Immature natural killer cell (primary cell): ENCODE results near the gene TUSC7. TPM values are rescaled to one million over a fixed set of nuclear protein-coding genes. Genes with fewer than 3 reads are reported as not detected.

Experiments
- DNase-seq, 3 donors: peaks; one replicate each; pipeline ENCODE4 v3.0.0; 2022; ENCODE audit warnings: mixed read lengths in 1 of 3
- H3K27ac Mint-ChIP-seq, 6 donors: one replicate each; pipeline ENCODE4 v1.8.0; 2020; ENCODE audit warnings: mixed read lengths in 6 of 6, mild to moderate bottlenecking in 5 of 6, inconsistent platforms in 4 of 6, moderate library complexity in 3 of 6
- H3K27me3 Mint-ChIP-seq, 3 donors: one replicate each; pipeline ENCODE4 v1.8.0; 2020 to 2021; ENCODE audit warnings: low read depth in 3 of 3, mild to moderate bottlenecking in 3 of 3, mixed read lengths in 3 of 3, moderate library complexity in 3 of 3, inconsistent platforms in 1 of 3
- H3K36me3 Mint-ChIP-seq, 3 donors: one replicate each; pipeline ENCODE4 v1.8.0; 2020; ENCODE audit warnings: mixed read lengths in 3 of 3, inconsistent platforms in 2 of 3, mild to moderate bottlenecking in 2 of 3
- H3K4me1 Mint-ChIP-seq, 2 donors: one replicate each; pipeline ENCODE4 v1.8.0; 2020; ENCODE audit warnings: inconsistent platforms in 2 of 2, mild to moderate bottlenecking in 2 of 2, mixed read lengths in 2 of 2, moderate library complexity in 1 of 2
- H3K4me3 Mint-ChIP-seq, 5 donors: one replicate each; pipeline ENCODE4 v1.8.0; 2020; ENCODE audit warnings: mild to moderate bottlenecking in 5 of 5, mixed read lengths in 5 of 5, inconsistent platforms in 3 of 5, moderate library complexity in 3 of 5
- H3K9me3 Mint-ChIP-seq, 6 donors: one replicate each; pipeline ENCODE4 v1.8.0; 2020; ENCODE audit warnings: mild to moderate bottlenecking in 6 of 6, mixed read lengths in 6 of 6, inconsistent platforms in 4 of 6, moderate library complexity in 3 of 6
- polyA plus RNA-seq, 3 donors: library from polyadenylated mRNA; unstranded; fragments of 300-500 nt; fragmentation: Illumina TruSeq; gene quantifications; one replicate each; pipeline ENCODE4 v1.2.3, GENCODE V29; 2021

The TUSC7 gene
- polyA plus RNA-seq, 3 donors from 2014 or later: not detected

GRCh38 chr3:116728454-116728853 is 18.9 kb downstream of the TUSC7 start:
- Mint-ChIP-seq H3K4me1 (no peaks in the 10 kb centered on the region), H3K4me3 (no peak overlapping the region), H3K36me3 (no peaks in the 10 kb centered on the region), H3K27me3 (no peaks in the 10 kb centered on the region), H3K27ac (no peak overlapping the region), H3K9me3 (peaks cover 0 to 25% (median 13%) of the 10 kb centered on the region in 6 donors)
- no peak for DNase-seq

GRCh38 chr3:116734243-116734642 is 24.7 kb downstream of the TUSC7 start:
- H3K27ac Mint-ChIP-seq: no peak overlapping the region

GRCh38 chr3:116739678-116740077 is 30.1 kb downstream of the TUSC7 start:
- no peak overlapping the region for H3K4me3 Mint-ChIP-seq
- no peak overlapping the region for H3K27ac Mint-ChIP-seq

More at GRCh38 chr3:116734243-116734642, 24.7 kb downstream of the TUSC7 start:
- Mint-ChIP-seq H3K9me3 (peaks cover 3 to 38% (median 9%) of the 10 kb centered on the region in 6 donors), H3K4me3 (no peak overlapping the region), H3K4me1 (no peaks in the 10 kb centered on the region), H3K36me3 (no peaks in the 10 kb centered on the region), H3K27me3 (no peaks in the 10 kb centered on the region)
- no peak for DNase-seq

GRCh38 chr3:116740293-116740692 is 30.7 kb downstream of the TUSC7 start:
- Mint-ChIP-seq H3K9me3 (peaks cover 0 to 29% (median 10%) of the 10 kb centered on the region in 6 donors), H3K36me3 (no peaks in the 10 kb centered on the region), H3K27ac (no peak overlapping the region), H3K27me3 (peaks cover 0 to 2% (median 0%) of the 10 kb centered on the region in 3 donors), H3K4me1 (no peaks in the 10 kb centered on the region), H3K4me3 (no peak overlapping the region)
- DNase-seq: no peak

More at GRCh38 chr3:116739678-116740077, 30.1 kb downstream of the TUSC7 start:
- no peaks in the 10 kb centered on the region for H3K36me3 Mint-ChIP-seq
- no peaks in the 10 kb centered on the region for H3K4me1 Mint-ChIP-seq
- peaks cover 0 to 30% (median 9%) of the 10 kb centered on the region in 6 donors for H3K9me3 Mint-ChIP-seq
- no peak for DNase-seq
- H3K27me3 Mint-ChIP-seq: peaks cover 0 to 2% (median 0%) of the 10 kb centered on the region in 3 donors

- DNase-seq: no peak
- Mint-ChIP-seq H3K4me3 (no peak overlapping the region), H3K36me3 (no peaks in the 10 kb centered on the region), H3K9me3 (peaks cover 0 to 24% (median 12%) of the 10 kb centered on the region in 6 donors), H3K27me3 (peaks cover 0 to 2% (median 0%) of the 10 kb centered on the region in 3 donors), H3K27ac (no peak overlapping the region), H3K4me1 (no peaks in the 10 kb centered on the region)
Measured at GRCh38 chr3:116741467-116741866, 31.9 kb downstream of the TUSC7 start.

- Mint-ChIP-seq H3K27me3 (peaks cover 0 to 2% (median 2%) of the 10 kb centered on the region in 3 donors), H3K36me3 (no peaks in the 10 kb centered on the region), H3K27ac (no peak overlapping the region), H3K9me3 (peaks cover 3 to 21% (median 11%) of the 10 kb centered on the region in 6 donors), H3K4me1 (no peaks in the 10 kb centered on the region), H3K4me3 (no peak overlapping the region)
- DNase-seq: no peak
Measured at GRCh38 chr3:116743062-116743461, 33.5 kb downstream of the TUSC7 start.

GRCh38 chr3:116749388-116749787 is 39.8 kb downstream of the TUSC7 start:
- DNase-seq: no peak
- H3K9me3 Mint-ChIP-seq: peaks cover 0 to 15% (median 10%) of the 10 kb centered on the region in 6 donors
- H3K4me3 Mint-ChIP-seq: no peak overlapping the region
- no peaks in the 10 kb centered on the region for H3K36me3 Mint-ChIP-seq
- no peak overlapping the region for H3K27ac Mint-ChIP-seq
- H3K27me3 Mint-ChIP-seq: peaks cover 0 to 4% (median 0%) of the 10 kb centered on the region in 3 donors
- no peaks in the 10 kb centered on the region for H3K4me1 Mint-ChIP-seq

GRCh38 chr3:116757315-116757714 is 47.7 kb downstream of the TUSC7 start:
- no peak for DNase-seq
- H3K4me3 Mint-ChIP-seq: no peak overlapping the region
- H3K4me1 Mint-ChIP-seq: no peaks in the 10 kb centered on the region
- no peak overlapping the region for H3K27ac Mint-ChIP-seq
- peaks cover 2 to 11% (median 3%) of the 10 kb centered on the region in 6 donors for H3K9me3 Mint-ChIP-seq
- peaks cover 0 to 4% (median 0%) of the 10 kb centered on the region in 3 donors for H3K27me3 Mint-ChIP-seq
- H3K36me3 Mint-ChIP-seq: no peaks in the 10 kb centered on the region

GRCh38 chr3:116759316-116759715 is 49.7 kb downstream of the TUSC7 start:
- Mint-ChIP-seq H3K36me3 (no peaks in the 10 kb centered on the region), H3K9me3 (peaks cover 2 to 14% (median 3%) of the 10 kb centered on the region in 6 donors), H3K27ac (no peak overlapping the region), H3K27me3 (peaks cover 0 to 2% (median 2%) of the 10 kb centered on the region in 3 donors), H3K4me1 (no peaks in the 10 kb centered on the region), H3K4me3 (no peak overlapping the region)
- DNase-seq: no peak
